ENCODE data around the gene PLCG2. TPM values are rescaled to one million over a fixed set of nuclear protein-coding genes. Genes with fewer than 3 reads are reported as not detected.

Gene PLCG2
- total and polyA plus RNA-seq, 2 donors from 2014 or later: 50.7 to 55.6 TPM

DNA sequence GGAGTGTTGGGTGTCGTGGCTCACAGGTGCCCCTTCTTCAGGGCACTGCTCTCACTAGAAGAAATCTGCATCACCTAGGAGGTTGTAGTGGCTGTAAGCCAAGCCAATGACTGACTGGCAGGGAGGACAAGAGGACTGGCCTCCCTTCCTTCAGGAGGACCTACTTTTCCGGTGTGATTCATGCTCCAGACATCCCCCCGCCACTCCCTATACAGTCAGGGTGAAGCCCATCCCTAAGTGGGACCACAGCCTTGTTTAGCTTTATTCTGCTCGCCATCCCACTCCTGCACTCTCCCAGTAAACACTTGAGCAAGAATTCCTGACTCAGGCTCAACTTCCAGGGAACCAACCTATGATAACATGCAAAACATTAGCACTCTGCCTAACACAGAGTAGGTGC is 67.0 kb downstream of the PLCG2 start:
- Histone ChIP-seq H3K36me3 (ENCODE audit: control insufficient read depth in 2 of 3, insufficient read depth in 3 of 3, low read length in 3 of 3) (no peaks in the 10 kb centered on the region), H3K4me1 (ENCODE audit: control insufficient read depth in 2 of 3, insufficient read depth in 2 of 3, low read depth in 1 of 3, low read length in 3 of 3) (peaks cover 0 to 9% (median 0%) of the 10 kb centered on the region in 3 donors), H3K4me3 (ENCODE audit: low read length in 3 of 3) (no peak overlapping the region), H3K9ac (ENCODE audit: low read length in 3 of 3) (no peak overlapping the region), H3K27ac (ENCODE audit: low read depth in 2 of 2, low read length in 2 of 2) (no peak overlapping the region), H3K27me3 (ENCODE audit: control insufficient read depth, insufficient read depth, low read length) (no peaks in the 10 kb centered on the region), H3K9me3 (ENCODE audit: control insufficient read depth in 2 of 3, insufficient read depth in 1 of 3, low read length in 3 of 3) (no peaks in the 10 kb centered on the region)
- intact Hi-C loops (cut with DNase I): no loop called here
- no peak for DNase-seq
- no peak for TF ChIP-seq CTCF (IDR thresholded peaks at IDR 0.05; ENCODE audit: borderline replicate concordance, extremely low read depth, insufficient read depth)
- no peak for FAIRE-seq

- H3K4me1 ChIP-seq (ENCODE audit: control insufficient read depth in 2 of 3, insufficient read depth in 2 of 3, low read depth in 1 of 3, low read length in 3 of 3): peaks cover 0 to 17% (median 8%) of the 10 kb centered on the region in 3 donors
- no peaks in the 10 kb centered on the region for H3K9me3 ChIP-seq (ENCODE audit: control insufficient read depth in 2 of 3, insufficient read depth in 1 of 3, low read length in 3 of 3)
- intact Hi-C loops (cut with DNase I): no loop called here
- FAIRE-seq: no peak
- no peak for DNase-seq
- H3K27ac ChIP-seq (ENCODE audit: low read depth in 2 of 2, low read length in 2 of 2): no peak overlapping the region
- H3K9ac ChIP-seq (ENCODE audit: low read length in 3 of 3): no peak overlapping the region
- TF ChIP-seq CTCF (IDR thresholded peaks at IDR 0.05; ENCODE audit: borderline replicate concordance, extremely low read depth, insufficient read depth): no peak
- no peaks in the 10 kb centered on the region for H3K27me3 ChIP-seq (ENCODE audit: control insufficient read depth, insufficient read depth, low read length)
- H3K4me3 ChIP-seq (ENCODE audit: low read length in 3 of 3): no peak overlapping the region
- H3K36me3 ChIP-seq (ENCODE audit: control insufficient read depth in 2 of 3, insufficient read depth in 3 of 3, low read length in 3 of 3): no peaks in the 10 kb centered on the region
Observed at GRCh38 chr16:81848306-81848853, 69.3 kb downstream of the PLCG2 start.

DNA sequence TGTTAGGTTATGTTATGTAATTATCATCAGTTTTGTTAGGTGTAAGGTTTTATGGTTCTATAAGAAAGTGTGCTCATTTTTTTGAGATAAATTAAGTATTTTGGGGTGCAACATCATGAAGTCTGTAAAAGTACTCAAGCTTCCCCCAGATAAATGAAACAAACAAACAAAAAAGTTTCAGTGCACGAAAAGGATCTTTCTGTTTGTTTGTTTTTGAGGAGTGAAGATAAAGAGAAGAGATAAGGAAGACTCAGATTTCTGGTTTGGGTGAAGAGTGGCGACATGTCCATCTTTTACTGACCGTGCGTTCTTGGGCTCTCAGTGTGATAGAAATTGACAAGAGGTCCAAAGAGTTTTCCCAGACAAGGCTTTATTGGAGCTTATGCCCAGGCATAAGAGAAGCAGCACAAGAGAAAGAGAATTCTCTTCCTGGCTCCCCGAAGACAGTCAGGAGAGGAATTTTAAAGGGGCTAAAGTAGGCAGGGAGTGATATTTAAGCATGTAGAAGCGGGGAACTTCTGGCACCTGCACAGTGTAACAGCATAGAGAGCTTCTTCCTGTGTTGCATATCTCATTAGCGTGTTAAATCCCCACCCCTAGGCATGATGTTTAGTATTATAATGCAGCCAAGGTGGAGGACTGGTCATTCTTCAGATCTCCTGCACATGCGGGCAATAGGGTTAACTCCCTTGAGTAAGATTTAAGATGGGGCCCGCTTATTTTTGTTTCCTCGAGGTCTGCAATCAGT is 71.3 kb downstream of the PLCG2 start:
- TF ChIP-seq CTCF (IDR thresholded peaks at IDR 0.05; ENCODE audit: borderline replicate concordance, extremely low read depth, insufficient read depth): no peak
- Histone ChIP-seq H3K4me3 (ENCODE audit: low read length in 3 of 3) (no peak overlapping the region), H3K27me3 (ENCODE audit: control insufficient read depth, insufficient read depth, low read length) (no peaks in the 10 kb centered on the region), H3K4me1 (ENCODE audit: control insufficient read depth in 2 of 3, insufficient read depth in 2 of 3, low read depth in 1 of 3, low read length in 3 of 3) (peaks cover 0 to 18% (median 12%) of the 10 kb centered on the region in 3 donors), H3K9ac (ENCODE audit: low read length in 3 of 3) (no peak overlapping the region), H3K9me3 (ENCODE audit: control insufficient read depth in 2 of 3, insufficient read depth in 1 of 3, low read length in 3 of 3) (no peaks in the 10 kb centered on the region), H3K27ac (ENCODE audit: low read depth in 2 of 2, low read length in 2 of 2) (no peak overlapping the region), H3K36me3 (ENCODE audit: control insufficient read depth in 2 of 3, insufficient read depth in 3 of 3, low read length in 3 of 3) (peaks cover 0 to 5% (median 0%) of the 10 kb centered on the region in 3 donors)
- intact Hi-C loops (cut with DNase I): no loop called here
- DNase-seq: no peak
- FAIRE-seq: no peak

All from kidney (tissue), 14 donors.